ENCODE data around the gene ATF2.

GRCh38 chr2:175137793-175138192 is 30.2 kb downstream of the ATF2 start:
- TF ChIP-seq FOXM1 (IDR thresholded peaks at IDR 0.05; ENCODE audit: borderline replicate concordance) (no peak), SUZ12 (IDR thresholded peaks at IDR 0.05) (no peak), NFRKB (IDR thresholded peaks at IDR 0.05) (no peak), SP1 (IDR thresholded peaks at IDR 0.05) (no peak), BHLHE40 (IDR thresholded peaks at IDR 0.05; ENCODE audit: borderline replicate concordance) (no peak)

Measured in HEK293T (cell line).